Activated CD4-positive, alpha-beta T cell treated with anti-CD3 and anti-CD28 coated beads for 1 hour (primary cell): ENCODE measurements around the gene WDR33.
"Not testable (repeated sequence)": the region's sequence is repeated elsewhere in the genome, so short reads cannot be mapped to it uniquely, and the experiment has no call there.

Experiments used
- DNase-seq: peaks from one replicate; pipeline ENCODE4 v3.0.0-alpha.2; 2020

Gene WDR33

DNA sequence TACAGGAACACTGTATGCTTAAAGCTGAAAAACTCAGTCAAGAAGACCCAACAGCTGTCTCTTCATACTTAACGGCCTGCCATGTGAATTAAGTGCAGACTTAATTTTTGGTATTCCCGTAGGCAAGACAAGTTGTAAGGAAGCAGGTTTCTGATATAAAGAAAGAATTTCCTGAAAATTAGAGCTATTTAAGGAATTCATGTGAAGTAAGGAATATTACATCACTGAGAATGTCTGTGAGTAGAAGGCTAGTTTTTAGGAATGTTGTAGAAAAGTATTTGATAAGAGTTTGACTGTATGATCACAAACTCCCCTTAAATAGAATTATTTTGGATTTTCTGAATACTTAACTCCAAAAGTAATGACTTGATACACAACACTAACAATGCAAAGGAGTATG lies 51.0 kb downstream of the WDR33 start:
- DNase-seq = no peak

DNA sequence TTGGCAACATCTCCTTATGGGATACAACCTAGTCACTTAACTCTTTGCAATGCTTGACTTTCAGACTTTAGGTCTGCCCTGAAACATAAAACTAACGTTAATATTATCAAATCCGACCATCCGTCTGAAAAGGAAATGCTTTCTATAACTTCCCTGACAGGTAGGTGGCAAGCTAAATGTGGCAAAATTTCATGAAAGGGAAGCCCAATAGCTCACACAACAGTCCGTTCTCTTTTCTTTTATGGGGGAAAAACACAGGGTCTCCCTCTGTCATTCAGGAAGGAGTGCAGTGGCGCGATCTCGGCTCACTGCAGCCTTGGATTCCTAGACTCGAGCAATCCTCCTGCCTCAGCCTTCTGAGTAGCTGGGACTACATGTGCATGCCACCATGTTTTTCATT lies 56.8 kb downstream of the WDR33 start:
- DNase-seq = no peak

GRCh38 chr2:127753374-127753773 lies 57.6 kb downstream of the WDR33 start:
- no peak for DNase-seq

GRCh38 chr2:127749537-127749936 lies 61.4 kb downstream of the WDR33 start:
- not testable (repeated sequence) for DNase-seq

GRCh38 chr2:127747621-127748020 lies 63.4 kb downstream of the WDR33 start:
- no peak for DNase-seq

GRCh38 chr2:127743477-127744026 lies 67.4 kb downstream of the WDR33 start:
- no peak for DNase-seq

DNA sequence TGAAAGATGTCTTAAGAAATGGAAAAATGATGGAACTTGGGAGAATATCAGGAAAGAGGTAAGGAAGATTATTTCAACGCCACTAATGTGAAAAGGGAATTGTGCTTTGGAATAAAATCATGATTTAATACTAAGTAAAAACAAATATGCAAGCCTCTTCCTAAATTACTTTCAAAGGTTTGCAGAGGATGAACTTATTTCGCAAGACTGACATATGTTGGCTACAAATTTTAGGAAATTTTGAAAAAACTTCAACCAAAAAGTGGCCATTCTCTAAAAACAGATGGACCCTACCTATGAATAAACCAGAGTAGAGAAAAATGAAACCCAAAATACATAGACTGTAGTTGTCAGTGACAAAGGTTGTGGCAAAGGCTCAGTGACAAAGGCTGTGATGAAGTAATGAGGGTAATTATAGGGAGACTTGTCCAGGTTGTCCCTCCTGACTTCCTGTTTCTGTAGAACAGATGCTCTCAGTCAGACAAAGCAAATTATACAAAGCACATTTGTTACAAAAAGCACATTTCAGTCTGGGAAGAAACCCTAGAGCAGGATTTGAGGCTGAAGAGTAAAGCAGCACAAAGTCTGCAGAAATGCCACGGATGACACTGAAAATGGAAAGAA lies 70.2 kb downstream of the WDR33 start:
- DNase-seq = no peak

DNA sequence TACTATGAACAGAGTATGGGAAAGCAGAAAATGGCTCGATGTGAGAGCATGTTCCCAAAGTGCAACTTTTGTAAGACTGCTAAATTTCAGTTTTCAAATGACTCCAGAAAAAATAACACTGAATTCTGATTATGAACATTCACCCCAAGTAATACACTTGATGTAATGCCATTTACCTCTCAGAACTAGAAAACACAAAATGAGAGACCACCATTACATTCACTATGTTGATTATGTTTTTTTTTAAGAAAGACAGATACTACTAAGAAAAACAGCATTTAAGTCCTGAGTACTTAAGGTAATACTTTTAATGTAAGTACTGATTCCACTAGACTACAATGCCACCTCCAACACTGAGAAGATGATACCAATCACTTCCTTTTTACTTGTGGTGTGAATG lies 71.2 kb downstream of the WDR33 start:
- DNase-seq = no peak

- no peak for DNase-seq
These were observed 73.1 kb downstream of the WDR33 start for GRCh38 chr2:127737892-127738291.

GRCh38 chr2:127735537-127736399 lies 75.2 kb downstream of the WDR33 start:
- DNase-seq = no peak

DNA sequence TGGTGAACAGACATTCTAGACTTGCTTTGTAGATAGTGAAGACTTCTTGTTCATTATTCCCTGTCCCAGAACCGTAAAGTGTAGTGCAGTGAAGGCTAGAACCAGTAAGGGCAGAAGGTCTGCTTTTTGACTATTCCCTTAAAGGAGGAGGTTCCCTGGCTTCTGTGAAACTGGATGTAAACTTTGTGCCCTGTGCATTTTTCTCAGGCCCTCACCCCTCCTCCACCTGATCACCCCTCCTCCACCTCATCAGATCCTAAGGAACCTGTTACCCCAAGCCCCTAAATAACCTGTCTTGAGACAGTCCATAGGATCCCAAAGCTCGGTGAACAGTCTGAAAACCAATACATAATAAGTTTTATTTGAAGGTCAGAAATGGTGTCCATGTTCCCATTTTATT lies 75.9 kb downstream of the WDR33 start:
- no peak for DNase-seq

DNA sequence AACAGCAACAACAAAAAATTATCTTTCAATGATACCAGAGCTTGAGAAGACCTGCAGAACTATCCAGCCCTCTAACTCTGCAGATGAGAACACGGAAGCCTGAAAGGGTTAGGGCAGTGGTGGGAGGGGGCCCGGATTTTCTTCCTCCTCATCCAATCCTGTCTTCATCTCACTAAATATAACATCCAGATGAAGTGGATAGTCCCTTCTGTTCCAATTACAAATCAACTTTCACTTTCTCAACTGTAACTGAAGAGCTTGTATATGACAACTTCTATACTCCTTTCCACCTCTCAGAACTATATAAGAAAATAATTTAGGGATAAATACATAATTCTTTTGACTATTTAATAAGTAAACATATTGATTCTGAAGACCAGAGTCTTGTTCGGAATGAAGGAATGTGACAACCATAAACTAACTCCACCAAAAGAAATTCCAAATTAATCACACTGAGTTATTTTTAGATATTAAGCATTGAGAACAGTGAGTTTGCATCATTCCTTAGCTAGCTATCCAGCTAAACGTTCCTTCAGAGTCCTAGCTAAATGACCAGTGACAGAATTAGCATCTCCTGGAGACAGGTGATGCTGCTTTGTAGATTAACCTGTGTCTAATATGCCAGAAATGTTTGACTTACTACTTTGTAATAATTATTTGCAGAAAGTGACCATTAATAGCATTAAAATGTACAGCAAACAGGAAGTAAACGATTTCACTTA lies 77.0 kb downstream of the WDR33 start:
- DNase-seq = no peak

- no peak for DNase-seq
These were observed 77.7 kb downstream of the WDR33 start for GRCh38 chr2:127733113-127733815.

GRCh38 chr2:127726158-127726880 lies 84.7 kb downstream of the WDR33 start:
- DNase-seq = no peak

GRCh38 chr2:127722807-127723206 lies 88.2 kb downstream of the WDR33 start:
- no peak for DNase-seq

DNA sequence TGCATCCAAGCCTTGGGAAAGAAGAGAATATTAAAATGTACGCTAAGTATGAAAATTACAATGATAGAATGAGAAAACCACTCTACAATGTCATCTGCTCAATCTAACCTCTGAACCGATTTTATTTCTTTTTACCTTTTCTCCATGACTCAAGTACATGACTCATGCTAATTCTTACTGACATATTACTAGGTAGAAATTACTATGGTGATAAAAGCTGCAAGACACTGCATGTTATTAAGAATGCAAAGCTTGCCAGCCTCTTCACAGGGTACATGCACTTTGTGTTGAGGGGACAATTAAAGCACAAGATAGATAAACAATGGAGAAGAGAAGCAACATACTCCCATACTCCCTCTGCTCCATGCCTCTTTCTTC lies 89.0 kb downstream of the WDR33 start:
- no peak for DNase-seq

DNA sequence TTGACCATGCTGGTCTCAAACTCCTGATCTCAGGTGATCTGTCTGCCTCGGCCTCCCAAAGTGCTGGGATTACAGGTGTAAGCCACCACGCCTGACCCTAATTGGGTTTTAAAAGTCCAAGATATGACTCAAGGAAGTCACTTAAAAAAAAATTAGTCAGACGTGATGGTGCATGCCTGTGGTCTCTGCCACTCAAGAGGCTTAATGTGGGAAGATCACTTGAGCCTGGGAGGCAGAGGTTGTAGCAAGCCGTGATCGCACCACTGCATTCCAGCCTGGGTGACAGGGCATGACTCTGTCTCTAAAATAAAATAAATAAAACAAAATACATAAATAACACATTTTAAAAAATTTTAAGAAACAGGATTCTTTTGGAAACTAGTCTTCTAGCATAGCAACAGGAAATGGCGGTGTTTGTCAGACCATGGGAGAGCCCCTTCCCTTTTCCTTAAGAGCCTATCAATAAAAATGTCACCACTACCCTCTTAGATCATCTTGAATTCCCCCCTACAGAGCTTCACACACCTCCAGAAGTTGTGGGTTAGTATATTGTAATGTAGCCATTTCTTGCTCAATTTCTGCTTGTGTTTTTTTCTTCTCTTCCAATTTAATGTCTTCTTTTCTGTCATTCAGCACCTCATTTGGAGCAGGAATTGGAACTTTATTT lies 89.5 kb downstream of the WDR33 start:
- DNase-seq = no peak

GRCh38 chr2:127719301-127720218 lies 91.4 kb downstream of the WDR33 start:
- no peak for DNase-seq

DNA sequence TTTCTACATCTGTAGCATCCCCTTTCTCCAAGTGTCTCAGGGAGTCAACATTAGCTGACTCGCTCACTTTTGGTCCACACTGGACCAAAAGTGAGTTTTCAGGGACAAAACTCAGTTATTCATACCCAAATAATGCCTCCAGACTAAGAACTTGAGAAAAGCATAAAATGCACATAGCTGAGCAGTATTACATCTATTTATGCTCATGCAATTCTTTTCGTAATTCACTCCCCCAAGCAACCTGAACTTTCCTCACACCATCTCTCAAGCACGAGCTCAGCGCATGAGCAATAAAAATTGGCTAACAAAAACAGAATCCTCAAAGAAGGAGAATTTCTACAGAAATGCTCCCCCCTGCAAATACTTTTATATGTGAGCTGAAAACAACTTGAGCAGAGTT lies 92.7 kb downstream of the WDR33 start:
- DNase-seq = no peak

DNA sequence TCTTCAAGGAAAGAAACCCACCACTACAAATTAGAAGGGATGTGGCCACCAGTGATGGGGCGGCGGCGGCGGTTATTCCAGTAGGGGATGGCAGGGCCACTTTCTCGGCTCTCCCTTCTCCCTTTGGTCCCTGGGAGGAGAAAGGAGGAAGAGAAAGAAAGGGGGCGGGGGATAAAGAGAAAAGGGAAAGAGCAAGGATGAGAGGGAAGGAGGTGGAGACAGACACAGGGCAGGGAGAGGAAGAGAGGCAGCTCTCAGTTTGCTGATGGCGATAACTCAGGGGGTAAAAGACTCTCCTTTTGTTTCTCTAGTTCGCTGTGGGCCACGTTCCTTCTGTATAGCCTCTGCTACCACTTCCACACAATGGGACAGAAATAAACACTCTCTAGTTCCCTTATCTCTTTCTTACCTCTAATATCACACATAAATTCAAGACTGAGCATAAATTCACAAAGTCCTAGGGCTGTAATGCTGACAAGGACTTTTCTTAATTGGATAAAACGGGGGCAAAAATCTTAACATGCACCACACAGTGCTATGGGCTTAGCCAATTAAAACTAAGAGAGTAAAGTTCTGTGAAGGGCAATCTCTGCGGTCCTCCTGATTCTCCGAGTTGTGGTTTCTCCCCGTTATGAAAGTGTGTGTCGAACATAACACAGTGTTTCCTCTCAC lies 95.1 kb downstream of the WDR33 start:
- DNase-seq = no peak
